EH (cell line): ENCODE results near the gene VARS1.
"Not testable (repeated sequence)": the region's sequence is repeated elsewhere in the genome, so short reads cannot be mapped to it uniquely, and the experiment has no call there.

Experiments
- DNase-seq: peaks from one replicate; pipeline ENCODE4 v3.0.0-alpha.2; 2015; ENCODE audit warnings: low read depth

VARS1 gene

DNA sequence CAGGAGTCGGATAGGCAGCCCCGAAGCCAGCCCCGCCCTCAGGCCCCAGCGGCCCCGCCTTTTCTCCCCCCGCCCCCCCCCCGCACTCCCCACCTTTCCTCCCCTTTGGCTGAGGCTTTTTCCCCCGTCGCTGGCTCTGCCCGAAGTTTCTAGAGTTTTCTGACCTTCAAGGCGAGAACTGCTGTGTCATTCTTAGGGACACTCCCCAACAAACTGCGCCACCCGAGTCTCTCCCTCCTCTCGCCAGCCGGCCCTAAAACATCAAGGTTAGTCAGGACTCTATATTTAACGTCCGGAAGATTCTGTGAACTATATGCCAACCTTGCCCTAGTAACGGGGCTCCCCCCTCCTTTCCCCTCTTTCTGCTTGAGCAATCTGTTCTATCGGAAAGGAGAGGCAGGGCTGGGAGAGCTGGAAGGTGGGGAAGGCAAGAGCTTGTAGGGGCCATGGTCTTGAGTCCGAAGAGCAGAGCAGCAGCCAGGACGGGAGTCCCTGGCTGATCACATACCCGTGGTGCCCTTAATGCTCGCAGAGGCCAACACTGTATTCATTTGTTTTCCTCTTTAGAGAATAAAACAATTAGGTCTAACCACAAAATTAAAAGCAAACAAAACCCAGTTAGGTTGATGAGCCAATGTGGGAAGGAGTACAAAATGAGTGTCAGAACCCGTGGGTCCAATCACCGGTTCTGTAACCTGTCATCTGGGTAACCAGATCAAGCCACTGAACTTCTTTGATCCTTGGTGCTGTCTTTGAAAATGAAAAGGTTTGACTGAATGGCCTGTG is 26.7 kb upstream of the VARS1 start:
- DNase-seq: peak; percentile 92

DNA sequence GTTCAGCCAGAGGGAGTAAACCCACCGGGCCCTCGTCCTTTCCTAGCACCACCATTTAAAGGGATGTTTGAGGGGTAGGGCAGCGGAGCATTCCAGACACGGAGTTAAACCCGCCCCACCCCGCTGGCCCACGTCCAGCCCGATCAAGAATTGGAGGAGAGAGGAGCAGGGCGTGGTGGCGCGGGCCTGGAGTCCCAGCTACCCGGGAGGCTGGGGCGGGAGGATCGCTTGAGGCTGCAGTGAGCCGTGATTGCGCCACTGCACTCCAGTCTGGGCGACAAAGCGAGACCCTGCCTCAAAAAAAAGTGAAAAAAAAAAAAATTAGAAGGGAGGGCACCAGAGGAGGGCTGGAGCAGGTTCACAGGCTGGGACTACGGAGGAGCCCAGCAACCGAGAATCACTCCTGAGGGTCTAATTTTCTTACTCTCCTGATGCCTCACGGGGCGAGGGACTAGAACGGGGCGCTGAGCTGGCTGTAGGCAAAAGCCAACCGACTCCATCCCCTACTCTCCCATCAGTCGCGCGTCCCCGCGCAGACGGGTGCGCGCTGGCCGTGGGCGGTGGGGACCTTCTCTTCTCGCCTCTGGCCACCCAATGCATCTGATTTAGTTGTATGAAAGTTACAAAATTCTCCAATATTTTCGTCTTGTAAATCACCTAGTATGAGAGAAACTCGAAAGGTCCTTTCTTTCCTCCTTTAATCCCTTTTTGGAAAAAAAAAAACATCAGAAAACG is 25.9 kb upstream of the VARS1 start:
- peak; percentile 38 for DNase-seq

DNA sequence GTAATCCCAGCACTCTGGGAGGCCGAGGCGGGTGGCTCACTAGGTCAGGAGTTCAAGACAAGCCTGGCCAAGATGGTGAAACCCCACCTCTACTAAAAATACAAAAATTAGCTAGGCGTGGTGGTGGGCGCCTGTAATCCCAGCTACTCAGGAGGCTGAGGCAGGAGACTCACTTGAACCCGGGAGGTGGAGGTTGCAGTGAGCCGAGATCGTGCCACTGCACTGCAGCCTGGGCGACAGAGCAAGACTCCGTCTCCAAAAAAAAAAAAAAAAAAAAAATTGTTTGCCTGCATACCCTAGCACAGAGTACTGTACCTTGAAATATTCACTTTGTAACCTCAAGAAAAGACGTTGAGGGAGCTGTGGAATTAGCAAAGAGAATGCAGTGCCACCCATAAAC is 24.8 kb upstream of the VARS1 start:
- DNase-seq: not testable (repeated sequence)

DNA sequence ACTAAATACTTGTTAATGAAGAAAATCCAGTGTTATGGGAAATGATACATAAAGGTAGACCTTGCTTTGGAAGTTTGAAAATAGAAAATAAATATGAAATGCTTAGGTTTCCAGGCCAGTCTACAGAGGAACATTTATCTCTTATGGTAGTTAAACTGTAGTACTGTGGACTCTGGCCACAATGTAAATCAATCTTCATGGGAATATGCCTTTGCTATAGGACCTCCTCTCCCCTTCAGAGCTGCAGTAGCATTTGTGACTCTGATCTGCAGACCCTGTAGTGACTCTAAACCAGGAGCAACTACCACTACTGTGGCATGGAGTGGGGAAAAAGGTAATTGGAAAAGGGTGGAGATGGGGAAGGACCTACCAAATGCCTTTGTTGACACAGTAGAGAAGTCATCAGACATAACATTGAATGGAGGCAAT is 24.3 kb upstream of the VARS1 start:
- DNase-seq: no peak

DNA sequence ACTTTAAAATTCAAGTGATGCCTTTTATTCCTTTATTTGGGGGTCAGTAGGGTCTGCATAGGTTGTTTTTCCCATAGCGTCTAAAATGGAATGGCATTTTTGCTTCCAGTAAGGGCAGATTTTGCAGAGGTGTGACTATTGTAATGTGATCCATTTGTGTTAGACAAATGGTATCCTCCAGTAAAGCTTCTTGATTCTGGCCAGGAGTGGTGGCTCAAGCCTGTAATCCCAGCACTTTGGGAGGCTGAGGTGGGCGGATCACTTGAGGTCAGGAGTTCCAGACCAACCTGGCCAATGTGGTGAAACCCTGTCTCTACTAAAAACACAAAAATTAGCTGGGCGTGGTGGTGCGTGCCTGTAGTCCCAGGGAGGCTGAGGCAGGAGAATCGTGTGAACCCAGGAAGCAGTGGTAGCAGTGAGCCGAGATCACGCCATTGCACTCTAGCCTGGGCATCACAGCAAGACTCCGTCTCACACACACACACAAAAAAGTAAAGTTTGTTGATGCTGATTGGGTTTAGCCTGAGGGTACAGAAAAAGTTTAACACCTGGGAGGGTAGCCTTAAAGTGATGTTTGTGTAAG is 22.5 kb upstream of the VARS1 start:
- DNase-seq: not testable (repeated sequence)

DNA sequence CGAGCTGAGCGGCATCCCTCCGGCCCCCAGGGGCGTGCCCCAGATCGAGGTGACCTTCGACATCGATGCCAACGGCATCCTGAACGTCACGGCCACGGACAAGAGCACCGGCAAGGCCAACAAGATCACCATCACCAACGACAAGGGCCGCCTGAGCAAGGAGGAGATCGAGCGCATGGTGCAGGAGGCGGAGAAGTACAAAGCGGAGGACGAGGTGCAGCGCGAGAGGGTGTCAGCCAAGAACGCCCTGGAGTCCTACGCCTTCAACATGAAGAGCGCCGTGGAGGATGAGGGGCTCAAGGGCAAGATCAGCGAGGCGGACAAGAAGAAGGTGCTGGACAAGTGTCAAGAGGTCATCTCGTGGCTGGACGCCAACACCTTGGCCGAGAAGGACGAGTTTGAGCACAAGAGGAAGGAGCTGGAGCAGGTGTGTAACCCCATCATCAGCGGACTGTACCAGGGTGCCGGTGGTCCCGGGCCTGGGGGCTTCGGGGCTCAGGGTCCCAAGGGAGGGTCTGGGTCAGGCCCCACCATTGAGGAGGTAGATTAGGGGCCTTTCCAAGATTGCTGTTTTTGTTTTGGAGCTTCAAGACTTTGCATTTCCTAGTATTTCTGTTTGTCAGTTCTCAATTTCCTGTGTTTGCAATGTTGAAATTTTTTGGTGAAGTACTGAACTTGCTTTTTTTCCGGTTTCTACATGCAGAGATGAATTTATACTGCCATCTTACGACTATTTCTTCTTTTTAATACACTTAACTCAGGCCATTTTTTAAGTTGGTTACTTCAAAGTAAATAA is 21.8 kb upstream of the VARS1 start:
- not testable (repeated sequence) for DNase-seq

DNA sequence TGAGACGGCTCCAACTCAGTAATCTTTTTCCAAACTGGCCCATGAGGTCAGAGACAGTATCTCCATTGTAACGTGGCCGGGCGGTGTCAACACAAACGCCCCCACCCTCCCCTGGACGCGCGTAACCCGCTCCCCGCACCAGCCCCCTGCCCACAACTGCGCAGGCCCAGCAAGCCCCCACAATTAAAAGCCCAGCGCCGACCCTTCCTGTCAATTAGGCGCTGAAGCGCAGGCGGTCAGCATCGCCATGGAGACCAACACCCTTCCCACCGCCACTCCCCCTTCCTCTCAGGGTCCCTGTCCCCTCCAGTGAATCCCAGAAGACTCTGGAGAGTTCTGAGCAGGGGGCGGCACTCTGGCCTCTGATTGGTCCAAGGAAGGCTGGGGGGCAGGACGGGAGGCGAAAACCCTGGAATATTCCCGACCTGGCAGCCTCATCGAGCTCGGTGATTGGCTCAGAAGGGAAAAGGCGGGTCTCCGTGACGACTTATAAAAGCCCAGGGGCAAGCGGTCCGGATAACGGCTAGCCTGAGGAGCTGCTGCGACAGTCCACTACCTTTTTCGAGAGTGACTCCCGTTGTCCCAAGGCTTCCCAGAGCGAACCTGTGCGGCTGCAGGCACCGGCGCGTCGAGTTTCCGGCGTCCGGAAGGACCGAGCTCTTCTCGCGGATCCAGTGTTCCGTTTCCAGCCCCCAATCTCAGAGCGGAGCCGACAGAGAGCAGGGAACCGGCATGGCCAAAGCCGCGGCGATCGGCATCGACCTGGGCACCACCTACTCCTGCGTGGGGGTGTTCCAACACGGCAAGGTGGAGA is 19.7 kb upstream of the VARS1 start, which contains the start of the genes HSPA1A and HSPA1L:
TSS of gene HSPA1A (plus strand) at position 519 of the 814 bp plus-strand sequence. CDS start at position 733, 214 bp downstream.
TSS of gene HSPA1L (minus strand) at position 259 of the 814 bp plus-strand sequence. CDS start 3,311 bp downstream, outside the sequence.
- DNase-seq: peak; percentile 98

DNA sequence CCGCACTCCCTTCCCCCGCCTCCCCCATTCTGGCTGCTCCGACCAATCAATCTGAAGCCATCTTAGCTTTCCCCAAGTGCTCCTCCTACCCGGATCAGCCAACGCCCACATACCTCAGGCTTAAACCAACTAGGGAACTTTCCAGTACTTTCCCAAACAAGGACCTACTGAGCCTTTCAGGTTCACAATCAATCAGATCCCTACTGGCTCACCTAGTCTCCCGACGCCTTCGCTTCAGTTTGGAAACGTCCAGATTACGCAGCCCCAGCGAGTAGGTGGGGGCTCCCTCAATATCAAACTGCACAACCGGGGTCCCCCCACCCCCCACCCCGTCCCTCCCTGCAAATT is 19.1 kb upstream of the VARS1 start:
- peak; percentile 99 for DNase-seq

DNA sequence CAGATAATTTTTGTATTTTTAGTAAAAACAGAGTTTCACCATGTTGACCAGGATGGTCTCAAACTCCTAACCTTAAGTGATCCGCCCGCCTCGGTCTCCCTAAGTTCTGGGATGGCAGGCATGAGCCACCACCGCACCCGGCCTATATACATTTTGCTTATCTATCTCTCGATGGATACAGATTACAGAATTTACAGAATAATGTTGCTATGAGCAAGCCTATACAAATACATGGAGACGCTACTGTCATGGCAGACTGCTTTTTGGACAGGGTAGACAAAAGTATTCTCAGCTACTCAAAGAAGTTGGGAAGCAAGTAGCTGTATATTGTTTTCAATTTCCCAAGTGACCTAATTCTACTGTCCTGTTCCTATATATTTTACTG is 17.9 kb upstream of the VARS1 start:
- no peak for DNase-seq

DNA sequence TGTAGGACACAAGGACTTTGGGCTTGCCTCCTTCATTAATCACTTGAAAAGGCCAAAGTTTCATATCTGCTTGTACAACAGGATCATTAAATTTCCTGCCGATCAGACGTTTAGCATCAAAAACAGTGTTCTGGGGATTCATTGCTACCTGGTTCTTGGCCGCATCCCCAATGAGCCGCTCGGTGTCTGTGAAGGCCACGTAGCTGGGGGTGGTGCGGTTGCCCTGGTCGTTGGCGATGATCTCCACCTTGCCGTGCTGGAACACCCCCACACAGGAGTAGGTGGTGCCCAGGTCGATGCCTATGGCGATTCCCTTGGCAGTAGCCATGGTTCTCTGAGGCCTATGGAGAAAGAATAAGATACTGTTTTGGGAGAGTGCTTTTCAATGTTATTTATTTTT is 16.1 kb upstream of the VARS1 start:
- DNase-seq: no peak

DNA sequence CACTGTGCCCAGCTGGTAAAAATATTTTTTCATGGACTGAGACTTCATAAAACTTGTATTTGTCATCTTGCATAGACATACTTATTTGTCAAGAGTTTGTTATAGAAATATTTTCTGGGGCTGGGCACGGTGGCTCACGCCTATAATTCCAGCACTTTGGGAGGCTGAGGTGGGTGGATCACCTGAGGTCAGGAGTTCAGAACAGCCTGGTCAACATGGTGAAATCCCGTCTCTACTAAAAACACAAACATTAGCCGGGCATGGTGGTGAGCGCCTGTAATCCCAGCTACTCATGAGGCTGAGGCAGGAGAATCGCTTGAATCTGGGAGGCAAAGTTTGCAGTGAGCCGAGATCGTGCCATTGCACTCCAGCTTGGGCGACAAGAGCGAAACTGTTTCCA is 13.0 kb upstream of the VARS1 start:
- not testable (repeated sequence) for DNase-seq

DNA sequence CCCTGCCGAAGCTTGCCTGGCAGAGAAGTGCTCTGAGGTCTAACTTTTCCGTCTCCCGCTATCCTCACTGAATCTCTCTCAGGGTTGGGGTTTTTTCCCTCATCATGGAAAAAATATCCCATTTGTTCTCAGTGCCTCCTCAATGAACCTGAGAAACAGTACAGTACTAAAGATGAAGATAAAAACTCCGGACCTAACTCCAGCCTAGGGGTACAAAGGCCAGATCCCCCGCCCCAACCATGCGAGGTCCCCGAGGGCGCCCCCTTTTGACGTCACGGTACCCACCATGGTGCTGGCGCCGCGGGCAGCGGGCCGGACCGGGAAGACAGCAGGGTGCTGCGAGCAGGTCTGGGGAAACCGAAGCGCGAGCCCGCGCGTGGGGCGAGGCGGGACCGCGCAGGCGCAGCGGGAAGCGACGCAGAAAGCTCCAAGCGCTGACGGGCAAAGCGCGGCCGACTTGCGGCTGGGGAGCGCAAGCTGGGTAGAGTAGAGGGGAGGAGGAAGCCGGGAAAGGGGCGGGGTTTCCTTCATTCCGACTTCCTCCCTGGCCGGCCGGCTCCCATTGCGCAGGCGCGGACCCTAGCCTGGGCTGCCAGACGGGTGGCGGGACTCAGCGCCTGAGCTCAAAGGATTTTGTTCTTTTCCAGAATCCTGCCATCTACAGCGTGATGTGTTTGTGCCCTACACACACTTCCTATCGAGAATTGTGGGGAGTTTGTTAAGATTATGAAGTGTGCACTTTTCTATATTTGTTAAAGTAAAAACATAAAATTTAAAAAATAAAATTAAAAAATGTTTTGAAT is 11.1 kb upstream of the VARS1 start, which contains the start of gene LSM2:
TSS of gene LSM2 (minus strand) at position 497 of the 803 bp plus-strand sequence. CDS start at position 288, 209 bp downstream.
- peak; percentile 98 for DNase-seq

DNA sequence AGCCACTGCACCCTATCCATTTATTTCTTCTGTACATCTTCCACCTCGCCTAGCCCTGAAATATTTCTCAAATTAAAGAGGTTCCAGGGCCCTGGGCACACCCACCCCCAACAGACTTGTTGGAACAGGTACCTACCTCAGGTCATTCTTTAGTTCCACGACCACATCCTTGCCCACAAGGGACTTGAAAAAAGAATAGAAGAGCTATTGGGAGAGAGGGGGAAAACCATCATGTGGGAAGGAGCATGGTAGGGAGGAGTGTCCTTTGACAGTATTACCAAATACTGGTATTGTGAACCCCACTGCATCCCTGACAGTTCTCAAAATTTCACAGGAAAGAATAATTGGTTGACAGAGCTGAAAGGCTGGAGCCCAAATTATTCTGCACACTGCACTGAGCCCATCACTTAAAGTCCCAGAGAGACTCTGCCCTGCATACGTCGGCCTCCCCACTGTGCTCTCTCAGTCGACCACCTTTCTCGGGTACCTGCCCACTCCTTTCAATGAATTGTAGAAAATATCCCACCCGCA is 10.5 kb upstream of the VARS1 start:
- no peak for DNase-seq

DNA sequence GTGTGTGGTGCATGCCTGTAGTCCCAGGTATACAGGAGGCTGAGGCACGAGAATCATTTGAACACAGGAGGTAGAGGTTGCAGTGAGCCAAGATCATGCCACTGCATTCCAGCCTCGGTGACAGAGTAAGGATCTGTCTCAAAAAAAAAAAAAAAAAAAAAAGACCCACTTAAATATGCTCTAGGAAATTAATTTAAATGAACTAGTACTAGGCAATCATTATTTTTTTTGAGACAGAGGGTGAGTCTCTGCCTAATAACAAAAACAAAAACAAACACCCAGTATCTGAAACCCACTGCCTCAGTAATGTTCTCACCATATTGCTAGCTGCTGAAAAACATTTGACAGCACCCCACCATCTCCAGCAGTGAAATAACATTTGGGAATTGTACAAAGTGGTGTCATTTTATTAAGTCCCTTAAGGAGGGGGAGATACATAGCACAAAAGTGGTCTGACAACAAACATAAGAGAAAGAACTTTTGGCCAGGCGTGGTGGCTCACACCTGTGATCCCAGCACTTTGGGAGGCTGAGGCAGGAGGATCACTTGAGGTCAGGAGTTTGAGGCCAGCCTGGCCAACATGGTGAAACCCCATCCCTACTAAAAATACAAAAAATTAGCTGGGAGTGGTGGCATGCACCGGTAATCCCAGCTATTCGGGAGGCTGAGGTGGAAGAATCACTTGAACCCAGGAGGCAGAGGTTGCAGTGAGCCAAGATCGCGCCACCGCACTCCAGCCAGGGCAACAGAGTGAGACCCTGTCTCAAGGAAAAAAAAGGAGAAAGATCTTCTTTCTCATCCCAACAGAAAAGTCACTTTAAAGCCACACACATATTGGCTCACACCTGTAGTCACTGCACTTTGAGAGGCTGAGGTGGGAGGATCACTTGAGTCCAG is 5.7 kb upstream of the VARS1 start:
- not testable (repeated sequence) for DNase-seq

DNA sequence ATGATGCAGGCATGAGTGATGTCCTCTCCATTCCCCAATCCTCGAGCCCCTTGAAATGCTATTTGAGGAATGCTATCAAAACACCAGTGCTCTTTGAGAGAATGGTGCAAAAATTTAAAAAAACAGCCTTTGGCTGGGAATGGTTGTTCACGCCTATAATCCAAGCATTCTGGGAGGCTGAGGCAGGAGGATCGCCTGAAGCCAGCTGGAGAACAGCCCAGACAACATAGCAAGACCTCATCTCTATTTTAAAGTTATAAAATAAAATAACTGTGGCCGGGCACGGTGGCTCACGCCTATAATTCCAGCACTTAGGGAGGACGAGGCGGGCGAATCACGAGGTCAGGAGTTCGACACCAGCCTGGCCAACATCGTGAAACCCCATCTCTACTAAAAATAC is 4.2 kb upstream of the VARS1 start:
- DNase-seq: peak; percentile 78

DNA sequence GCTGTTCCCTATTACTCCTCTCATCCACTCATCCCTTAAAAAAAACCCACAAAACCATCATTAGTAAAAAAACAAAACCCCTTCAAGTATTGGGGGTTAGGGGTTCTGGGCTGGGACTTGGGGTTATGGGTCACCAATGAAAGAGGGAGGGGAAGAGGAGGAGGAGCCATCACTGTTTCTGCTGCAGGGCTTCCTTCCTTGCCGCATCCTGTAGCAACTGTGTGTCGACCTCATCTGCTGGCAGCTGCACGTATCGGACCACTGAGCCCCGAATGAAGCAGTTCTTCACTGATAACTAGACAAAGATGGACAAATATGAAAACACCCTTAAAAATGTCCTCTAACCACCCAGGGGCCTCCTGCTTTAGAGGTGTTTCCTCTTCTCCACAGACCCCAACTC is 2.0 kb upstream of the VARS1 start:
- no peak for DNase-seq

DNA sequence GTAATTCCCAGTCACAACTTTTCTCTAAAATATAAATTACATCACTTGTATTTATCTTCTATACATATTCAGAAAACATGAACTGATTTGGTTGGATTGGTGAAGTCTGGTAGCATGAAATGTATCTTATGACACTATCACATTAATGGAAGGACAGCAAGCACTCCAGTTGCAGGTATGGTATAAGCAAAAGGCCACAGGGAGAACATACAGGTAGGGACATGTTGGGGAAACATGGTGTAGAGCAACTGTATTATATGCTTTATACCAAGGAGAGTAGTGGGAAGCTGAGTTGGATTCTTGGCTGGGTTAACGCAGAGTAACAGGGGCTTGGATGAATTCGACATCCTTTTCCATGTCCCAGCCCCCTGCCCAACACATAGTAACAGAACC is 1.4 kb upstream of the VARS1 start:
- DNase-seq: no peak

DNA sequence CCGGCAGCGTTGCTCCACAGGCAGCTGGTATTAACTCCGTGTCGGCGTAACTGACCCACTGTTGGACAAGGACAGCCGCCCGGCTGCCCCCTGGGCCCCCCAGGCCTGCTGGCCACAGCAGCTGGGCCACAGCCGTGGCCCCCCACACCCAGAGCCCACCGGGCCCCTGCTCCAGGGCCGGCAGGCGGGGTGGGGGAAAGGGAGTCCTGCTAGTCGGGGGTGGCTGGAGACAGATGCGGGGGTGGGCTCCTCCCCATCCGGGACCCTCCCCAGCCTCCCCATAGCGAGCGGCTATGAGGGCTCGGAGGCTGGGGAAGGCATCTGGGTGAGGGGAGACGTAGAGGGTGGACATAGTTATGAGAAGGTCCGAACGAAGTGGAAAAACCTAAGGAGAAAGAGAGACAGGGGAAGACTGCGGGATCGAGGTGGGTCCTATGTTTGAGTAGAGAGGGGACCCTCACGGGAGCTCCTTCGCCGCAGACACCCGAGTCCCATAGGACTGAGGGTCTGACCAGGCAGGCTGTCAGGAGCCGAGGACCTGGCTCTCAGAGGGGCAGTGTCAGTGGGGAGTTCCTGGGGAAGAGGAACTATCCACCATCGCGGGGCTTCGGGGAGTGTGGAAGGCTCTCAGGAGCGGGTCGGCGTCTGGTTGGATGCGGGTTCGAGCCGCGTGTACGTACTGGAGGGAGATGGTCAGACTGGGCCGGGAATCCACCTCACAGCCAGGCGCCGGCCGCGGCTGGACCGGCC is 511 bp downstream of the VARS1 start:
- DNase-seq: no peak
